Endodermal cell (in vitro differentiated cells): ENCODE results near the gene MPP2. TPM values are rescaled to one million over a fixed set of nuclear protein-coding genes. Genes with fewer than 3 reads are reported as not detected.

Source experiments
- DNase-seq: peaks from one replicate; pipeline ENCODE4 v3.0.0-alpha.2; 2017
- H3K27ac ChIP-seq: 2 replicates; pipeline ENCODE4 v1.5.1; 2013; ENCODE audit warnings: mild to moderate bottlenecking, low read depth, low read length, moderate library complexity
- H3K27me3 ChIP-seq: 2 replicates; pipeline ENCODE4 v1.6.1; 2013; ENCODE audit warnings: mild to moderate bottlenecking, low read length, moderate library complexity; ENCODE audit not compliant: insufficient read depth, control insufficient read depth, poor library complexity, severe bottlenecking
- H3K36me3 ChIP-seq: 2 replicates; pipeline ENCODE4 v1.7.0; 2013; ENCODE audit warnings: mild to moderate bottlenecking, low read length, moderate library complexity; ENCODE audit not compliant: control insufficient read depth, insufficient read depth
- H3K4me1 ChIP-seq: one replicate; pipeline ENCODE4 v1.7.0; 2013; ENCODE audit warnings: low read length; ENCODE audit not compliant: control insufficient read depth, insufficient read depth
- H3K4me3 ChIP-seq: 2 replicates; pipeline ENCODE4 v1.5.1; 2013; ENCODE audit warnings: mild to moderate bottlenecking, low read length, moderate library complexity
- H3K9ac ChIP-seq: 2 replicates; pipeline ENCODE4 v1.6.1; 2013; ENCODE audit warnings: mild to moderate bottlenecking, low read length, moderate library complexity; ENCODE audit not compliant: poor library complexity, severe bottlenecking; ENCODE audit errors: extremely low read depth
- H3K9me3 ChIP-seq: 2 replicates; pipeline ENCODE4 v1.6.1; 2013; ENCODE audit warnings: mild to moderate bottlenecking, low read length, moderate library complexity; ENCODE audit not compliant: control insufficient read depth
- H3K27ac Mint-ChIP-seq: 2 replicates; pipeline ENCODE4 v1.8.0; 2020; ENCODE audit warnings: mixed read lengths
- H3K27me3 Mint-ChIP-seq: 2 replicates; pipeline ENCODE4 v1.8.0; 2021; ENCODE audit warnings: mild to moderate bottlenecking, mixed read lengths; ENCODE audit not compliant: insufficient read depth
- H3K36me3 Mint-ChIP-seq: 2 replicates; pipeline ENCODE4 v1.8.0; 2020; ENCODE audit warnings: low read depth, mixed read lengths
- H3K4me1 Mint-ChIP-seq: 2 replicates; pipeline ENCODE4 v1.8.0; 2020; ENCODE audit warnings: mixed read lengths
- H3K4me3 Mint-ChIP-seq: 2 replicates; pipeline ENCODE4 v1.8.0; 2020; ENCODE audit warnings: mild to moderate bottlenecking, moderate library complexity, mixed read lengths
- H3K9me3 Mint-ChIP-seq: 2 replicates; pipeline ENCODE4 v1.8.0; 2020; ENCODE audit warnings: mild to moderate bottlenecking, mixed read lengths
- WGBS, 2 experiments: methylation state at CpG; one replicate each; pipeline versions ENCODE4 v1.1.5 to v1.1.7; 2013; ENCODE audit warnings: missing lambda C conversion rate in 2 of 2, mixed read lengths in 1 of 2; ENCODE audit not compliant: insufficient coverage in 1 of 2, insufficient read length in 1 of 2; 5-methylcytosine and 5-hydroxymethylcytosine counted together
- total RNA-seq, 2 donors: library from RNA; stranded (reverse); fragmentation: NEBNext Ultra II Directional in 1 of 2; extraction: Animal tissue kit (Norgen Biotek cat#: 25700) in 1 of 2; gene quantifications; 2 replicates in 1 of 2; 3 replicates in 1 of 2; pipeline ENCODE4 v1.2.1, GENCODE V29; 2021
- TF ChIP-seq, protein P1 (sequence below): fragments of 200-600 bp; sonication (generic); conservative IDR thresholded peaks from 2 replicates; pipeline ENCODE4 v1.5.0; 2021; ENCODE audit warnings: antibody characterized with exemption, mild to moderate bottlenecking

The MPP2 gene
- total RNA-seq, 2 donors from 2014 or later, result 16.2 to 18.3 TPM

DNA sequence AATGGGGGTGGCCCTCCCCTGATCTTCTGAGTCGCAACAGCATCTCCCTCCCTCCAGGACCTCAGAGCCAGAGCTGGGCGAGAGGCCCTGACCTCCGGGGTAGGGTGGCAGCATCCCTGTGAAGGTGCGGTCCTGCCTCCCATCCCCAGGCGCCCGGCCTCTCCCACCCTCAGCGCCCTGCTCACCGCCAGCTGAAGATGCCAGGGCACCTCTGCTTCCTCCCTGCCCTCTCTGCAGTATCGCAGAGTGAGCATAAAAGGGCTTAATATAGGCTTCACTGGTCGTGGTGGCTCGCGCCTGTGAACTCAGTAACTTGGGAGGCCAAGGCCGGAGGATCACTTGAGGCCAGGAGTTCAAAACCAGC, 10.7 kb upstream of the MPP2 start:
- H3K27me3 ChIP-seq, result peaks cover 3% of the 10 kb centered on the region
- Mint-ChIP-seq H3K4me3 (no peak overlapping the region), H3K27ac (no peak overlapping the region), H3K27me3 (peaks cover 26% of the 10 kb centered on the region), H3K36me3 (no peaks in the 10 kb centered on the region), H3K4me1 (peaks cover 19% of the 10 kb centered on the region), H3K9me3 (no peaks in the 10 kb centered on the region)
- DNase-seq, result no peak
- WGBS, 2 experiments, result 91 to 94% methylated on average over 12 to 13 of the region's 13 CpGs
- no peak overlapping the region for H3K9ac ChIP-seq
- TF ChIP-seq, protein P1, sequence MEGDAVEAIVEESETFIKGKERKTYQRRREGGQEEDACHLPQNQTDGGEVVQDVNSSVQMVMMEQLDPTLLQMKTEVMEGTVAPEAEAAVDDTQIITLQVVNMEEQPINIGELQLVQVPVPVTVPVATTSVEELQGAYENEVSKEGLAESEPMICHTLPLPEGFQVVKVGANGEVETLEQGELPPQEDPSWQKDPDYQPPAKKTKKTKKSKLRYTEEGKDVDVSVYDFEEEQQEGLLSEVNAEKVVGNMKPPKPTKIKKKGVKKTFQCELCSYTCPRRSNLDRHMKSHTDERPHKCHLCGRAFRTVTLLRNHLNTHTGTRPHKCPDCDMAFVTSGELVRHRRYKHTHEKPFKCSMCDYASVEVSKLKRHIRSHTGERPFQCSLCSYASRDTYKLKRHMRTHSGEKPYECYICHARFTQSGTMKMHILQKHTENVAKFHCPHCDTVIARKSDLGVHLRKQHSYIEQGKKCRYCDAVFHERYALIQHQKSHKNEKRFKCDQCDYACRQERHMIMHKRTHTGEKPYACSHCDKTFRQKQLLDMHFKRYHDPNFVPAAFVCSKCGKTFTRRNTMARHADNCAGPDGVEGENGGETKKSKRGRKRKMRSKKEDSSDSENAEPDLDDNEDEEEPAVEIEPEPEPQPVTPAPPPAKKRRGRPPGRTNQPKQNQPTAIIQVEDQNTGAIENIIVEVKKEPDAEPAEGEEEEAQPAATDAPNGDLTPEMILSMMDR, result no peak
- H3K4me1 ChIP-seq, result peaks cover 7% of the 10 kb centered on the region
- H3K9me3 ChIP-seq, result peaks cover 7% of the 10 kb centered on the region
- H3K4me3 ChIP-seq, result no peak overlapping the region
- no peaks in the 10 kb centered on the region for H3K36me3 ChIP-seq
- no peak overlapping the region for H3K27ac ChIP-seq

DNA sequence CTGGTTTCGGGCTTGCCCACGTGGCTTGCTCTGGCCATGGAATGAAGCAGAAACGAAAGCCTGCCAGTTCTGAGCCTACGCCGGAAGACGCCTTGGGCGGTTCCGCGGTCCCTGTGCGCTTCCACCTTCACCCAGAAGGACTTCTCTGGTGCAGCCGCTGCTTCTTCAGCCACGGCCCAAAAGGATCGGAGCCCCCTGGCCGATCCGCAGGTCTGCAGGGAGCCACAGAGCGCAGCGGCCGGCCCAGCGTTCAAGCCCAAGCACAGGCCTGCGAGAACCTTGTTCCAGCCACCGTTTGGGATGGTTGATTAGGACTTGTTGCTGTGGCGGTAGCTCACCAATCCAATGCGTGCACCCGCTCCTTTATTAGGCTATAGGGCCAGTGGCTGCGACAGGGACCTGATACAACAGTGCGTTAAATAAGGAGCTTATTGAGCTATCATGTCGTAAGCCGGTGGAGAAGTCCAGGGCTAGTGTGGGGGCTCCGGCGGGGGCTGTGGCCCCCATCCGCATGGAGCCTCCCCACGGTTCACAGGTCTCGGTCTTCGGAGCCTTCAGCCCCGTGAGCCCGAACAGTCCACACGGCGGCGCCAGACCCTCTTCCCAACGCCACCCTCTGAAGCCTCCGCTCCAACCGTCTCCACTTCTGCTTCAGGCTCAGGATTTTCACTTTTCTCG, 10.2 kb upstream of the MPP2 start:
- H3K36me3 Mint-ChIP-seq, result no peaks in the 10 kb centered on the region
- H3K4me1 Mint-ChIP-seq, result peaks cover 19% of the 10 kb centered on the region
- H3K27ac ChIP-seq, result no peak overlapping the region
- 82 to 89% methylated on average over 36 to 43 of the region's 43 CpGs for WGBS, 2 experiments
- H3K4me3 ChIP-seq, result no peak overlapping the region
- peaks cover 24% of the 10 kb centered on the region for H3K27me3 Mint-ChIP-seq
- peaks cover 7% of the 10 kb centered on the region for H3K4me1 ChIP-seq
- peak; percentile 92 for DNase-seq
- no peaks in the 10 kb centered on the region for H3K36me3 ChIP-seq
- H3K9me3 ChIP-seq, result peaks cover 7% of the 10 kb centered on the region
- peaks cover 5% of the 10 kb centered on the region for H3K27me3 ChIP-seq
- H3K9ac ChIP-seq, result no peak overlapping the region
- no peaks in the 10 kb centered on the region for H3K9me3 Mint-ChIP-seq
- no peak overlapping the region for H3K27ac Mint-ChIP-seq
- TF ChIP-seq, protein P1, result peak; percentile 88
- peak overlapping the region; percentile 46 for H3K4me3 Mint-ChIP-seq

DNA sequence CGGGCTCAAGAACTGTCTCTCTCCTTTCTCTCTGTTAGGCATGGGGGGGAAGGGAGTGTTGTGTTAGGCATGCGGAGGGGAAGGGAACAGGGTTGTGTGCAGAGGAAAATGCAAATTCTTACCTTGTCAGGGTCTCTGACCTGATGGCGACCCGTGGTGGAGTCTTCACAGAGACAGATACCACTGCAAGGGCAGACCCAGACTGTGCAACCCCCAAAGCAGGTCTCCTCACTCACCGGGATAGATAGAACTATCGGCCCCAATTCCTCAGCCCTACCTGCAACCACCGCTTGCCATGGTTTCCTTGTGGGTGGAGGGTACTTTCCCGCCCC, 9.6 kb upstream of the MPP2 start:
- Mint-ChIP-seq H3K27ac (no peak overlapping the region), H3K9me3 (no peaks in the 10 kb centered on the region), H3K27me3 (peaks cover 24% of the 10 kb centered on the region), H3K4me1 (peaks cover 19% of the 10 kb centered on the region), H3K4me3 (peak overlapping the region; percentile 46), H3K36me3 (no peaks in the 10 kb centered on the region)
- WGBS, 2 experiments, result 96 to 97% methylated on average over 5 to 8 of the region's 8 CpGs
- Histone ChIP-seq H3K27ac (no peak overlapping the region), H3K4me3 (no peak overlapping the region), H3K4me1 (peaks cover 7% of the 10 kb centered on the region), H3K9me3 (peaks cover 7% of the 10 kb centered on the region), H3K36me3 (no peaks in the 10 kb centered on the region), H3K9ac (no peak overlapping the region), H3K27me3 (peaks cover 5% of the 10 kb centered on the region)
- DNase-seq, result no peak
- TF ChIP-seq, protein P1, result no peak
